A673 (cell line): Measurements from ENCODE around the gene STXBP4. TPM values are rescaled to one million over a fixed set of nuclear protein-coding genes. Genes with fewer than 3 reads are reported as not detected.

ENCODE experiments used
- BruUV-seq: library from RNA; stranded (reverse); fragments of 400-500 nt; replicated peaks from 2 replicates; lab custom pipeline; 2021; lab: Mats Ljungman, UMichigan
- CTCF ChIA-PET: fragments of 300-600 bp; sonication (Branson Sonifier 250); formaldehyde crosslinking; loops from one replicate; lab custom pipeline; 2022; ENCODE audit warnings: antibody characterized with exemption; lab: Charles Lee
- POLR2A ChIA-PET: fragments of 300-600 bp; sonication (Branson Sonifier 250); formaldehyde crosslinking; loops from one replicate; lab custom pipeline; 2022; ENCODE audit warnings: antibody characterized with exemption; ENCODE audit not compliant: low non-redundant PET; lab: Charles Lee
- DNase-seq: peaks from one replicate; pipeline ENCODE4 v3.0.0-alpha.2; 2015; ENCODE audit warnings: low spot score
- H3K27ac ChIP-seq: fragments of 200-600 bp; sonication (generic); 2 replicates; pipeline ENCODE4 v1.5.1; 2016; ENCODE audit warnings: mixed run types, low read depth, mild to moderate bottlenecking, mixed read lengths, antibody characterized with exemption, low read length; ENCODE audit not compliant: poor library complexity, severe bottlenecking
- H3K27me3 ChIP-seq: fragments of 200-600 bp; sonication (generic); replicated peaks from 2 replicates; pipeline ENCODE4 v1.6.1; 2017; ENCODE audit warnings: mixed run types, low read depth, mild to moderate bottlenecking, mixed read lengths, antibody characterized with exemption, low read length; ENCODE audit not compliant: insufficient read depth, poor library complexity
- H3K36me3 ChIP-seq: fragments of 200-600 bp; sonication (generic); 2 replicates; pipeline ENCODE4 v1.6.1; 2016; ENCODE audit warnings: mixed run types, mild to moderate bottlenecking, mixed read lengths, antibody characterized with exemption, low read length; ENCODE audit not compliant: insufficient read depth, poor library complexity, severe bottlenecking
- H3K4me1 ChIP-seq: fragments of 200-600 bp; sonication (generic); 2 replicates; pipeline ENCODE4 v1.6.1; 2017; ENCODE audit warnings: mixed run types, mild to moderate bottlenecking, mixed read lengths, antibody characterized with exemption, low read length; ENCODE audit not compliant: insufficient read depth, poor library complexity, severe bottlenecking
- H3K4me3 ChIP-seq: fragments of 200-600 bp; sonication (generic); 2 replicates; pipeline ENCODE4 v1.5.1; 2016; ENCODE audit warnings: low read depth, mixed run types, mild to moderate bottlenecking, mixed read lengths, low read length; ENCODE audit not compliant: poor library complexity, severe bottlenecking
- H3K9me3 ChIP-seq: fragments of 200-600 bp; sonication (generic); 2 replicates; pipeline ENCODE4 v1.6.1; 2016; ENCODE audit warnings: mixed run types, low read depth, mild to moderate bottlenecking, mixed read lengths, antibody characterized with exemption, low read length; ENCODE audit not compliant: poor library complexity, severe bottlenecking
- CTCF ChIP-seq: fragments of 300-800, 200-600 bp; sonication (generic); conservative IDR thresholded peaks from 2 replicates; pipeline ENCODE4 v1.5.1; 2017; ENCODE audit warnings: low read depth, mild to moderate bottlenecking, antibody characterized with exemption, low read length, moderate library complexity, mixed read lengths
- EZH2 ChIP-seq: fragments of 200-600 bp; sonication (generic); IDR thresholded peaks from 2 replicates; pipeline ENCODE4 v1.6.1; 2017; ENCODE audit warnings: borderline replicate concordance, low read depth, mild to moderate bottlenecking, mixed read lengths, antibody characterized with exemption, low read length; ENCODE audit not compliant: poor library complexity, severe bottlenecking
- intact Hi-C: fragments of 100-400 bp; cut with micrococcal nuclease; formaldehyde crosslinking; loops from one replicate; pipeline ENCODE4 v1.10.0; 2022; ENCODE audit not compliant: unreplicated experiment
- total RNA-seq: library from RNA; stranded (reverse); gene quantifications from 2 replicates; pipeline ENCODE4 v1.2.3, GENCODE V29; 2021

STXBP4 gene
- total RNA-seq, 1 experiment from 2014 or later: 24.2 TPM

GRCh38 chr17:55117164-55117563 lies 148.6 kb downstream of the STXBP4 start:
- Histone ChIP-seq H3K27ac (peak overlapping the region; percentile 43), H3K36me3 (no peaks in the 10 kb centered on the region), H3K9me3 (no peaks in the 10 kb centered on the region), H3K27me3 (no peaks in the 10 kb centered on the region), H3K4me3 (no peak overlapping the region), H3K4me1 (peaks cover 30% of the 10 kb centered on the region)
- ChIA-PET POLR2A (no interaction called here), CTCF (no interaction called here)
- TF ChIP-seq CTCF (no peak), EZH2 (no peak)
- DNase-seq: peak; percentile 46
- intact Hi-C loops: no loop called here
- BruUV-seq: no TSS peak

DNA sequence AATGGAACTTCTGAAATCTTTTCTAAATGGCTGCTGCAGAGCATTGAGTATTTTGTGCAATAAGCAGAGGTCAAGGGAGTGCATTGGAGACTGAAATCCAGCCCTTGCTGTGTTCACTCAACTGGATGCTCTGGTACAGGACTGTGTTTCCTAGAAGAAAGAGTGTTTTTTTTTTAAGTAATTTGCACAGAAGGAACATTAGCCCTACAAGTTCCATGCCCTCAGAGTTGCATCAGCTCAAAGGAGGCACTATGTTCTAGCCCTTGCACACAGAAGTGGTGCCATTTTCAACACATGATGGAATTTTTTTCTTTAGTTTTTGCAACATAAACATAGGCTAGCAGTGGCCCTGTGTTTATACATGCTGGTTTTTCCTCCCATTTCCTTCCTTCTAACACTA lies 152.1 kb downstream of the STXBP4 start:
- H3K27ac ChIP-seq: no peak overlapping the region
- CTCF ChIA-PET: no interaction called here
- no peak for TF ChIP-seq CTCF
- no peak for TF ChIP-seq EZH2
- peaks cover 33% of the 10 kb centered on the region for H3K4me1 ChIP-seq
- no TSS peak for BruUV-seq
- no peak overlapping the region for H3K4me3 ChIP-seq
- no peaks in the 10 kb centered on the region for H3K27me3 ChIP-seq
- no peak for DNase-seq
- H3K9me3 ChIP-seq: no peaks in the 10 kb centered on the region
- H3K36me3 ChIP-seq: no peaks in the 10 kb centered on the region
- POLR2A ChIA-PET: no interaction called here
- intact Hi-C loops: no loop called here

GRCh38 chr17:55121268-55121667 lies 152.7 kb downstream of the STXBP4 start:
- no TSS peak for BruUV-seq
- Histone ChIP-seq H3K4me3 (no peak overlapping the region), H3K9me3 (no peaks in the 10 kb centered on the region), H3K27me3 (no peaks in the 10 kb centered on the region), H3K27ac (no peak overlapping the region), H3K36me3 (no peaks in the 10 kb centered on the region), H3K4me1 (peaks cover 27% of the 10 kb centered on the region)
- CTCF ChIA-PET: no interaction called here
- POLR2A ChIA-PET: no interaction called here
- DNase-seq: no peak
- intact Hi-C loops: no loop called here
- no peak for TF ChIP-seq CTCF
- no peak for TF ChIP-seq EZH2
